A673 (cell line): ENCODE data around the gene LRRC74A.

Source experiments
- CTCF ChIP-seq: fragments of 300-800, 200-600 bp; sonication (generic); conservative IDR thresholded peaks from 2 replicates; pipeline ENCODE4 v1.5.1; 2017; ENCODE audit warnings: low read depth, mild to moderate bottlenecking, antibody characterized with exemption, low read length, moderate library complexity, mixed read lengths
- EZH2 ChIP-seq: fragments of 200-600 bp; sonication (generic); IDR thresholded peaks from 2 replicates; pipeline ENCODE4 v1.6.1; 2017; ENCODE audit warnings: borderline replicate concordance, low read depth, mild to moderate bottlenecking, mixed read lengths, antibody characterized with exemption, low read length; ENCODE audit not compliant: poor library complexity, severe bottlenecking

- no peak for TF ChIP-seq CTCF
- no peak for TF ChIP-seq EZH2
Measured at GRCh38 chr14:76855066-76855465, 28.9 kb downstream of the LRRC74A start.
